Cerebellar nuclear complex (tissue), 1 donor: ENCODE data around the gene INTS6.

Experiments
- DNase-seq, 2 experiments: peaks; one replicate each; lab custom pipeline; 2025; lab: John Stamatoyannopoulos, UW

Gene INTS6

GRCh38 chr13:51342706-51343105 is 110.1 kb downstream of the INTS6 start:
- no peak for DNase-seq

GRCh38 chr13:51341791-51342190 is 111.0 kb downstream of the INTS6 start:
- DNase-seq: no peak

GRCh38 chr13:51341232-51341631 is 111.6 kb downstream of the INTS6 start:
- DNase-seq: no peak

DNA sequence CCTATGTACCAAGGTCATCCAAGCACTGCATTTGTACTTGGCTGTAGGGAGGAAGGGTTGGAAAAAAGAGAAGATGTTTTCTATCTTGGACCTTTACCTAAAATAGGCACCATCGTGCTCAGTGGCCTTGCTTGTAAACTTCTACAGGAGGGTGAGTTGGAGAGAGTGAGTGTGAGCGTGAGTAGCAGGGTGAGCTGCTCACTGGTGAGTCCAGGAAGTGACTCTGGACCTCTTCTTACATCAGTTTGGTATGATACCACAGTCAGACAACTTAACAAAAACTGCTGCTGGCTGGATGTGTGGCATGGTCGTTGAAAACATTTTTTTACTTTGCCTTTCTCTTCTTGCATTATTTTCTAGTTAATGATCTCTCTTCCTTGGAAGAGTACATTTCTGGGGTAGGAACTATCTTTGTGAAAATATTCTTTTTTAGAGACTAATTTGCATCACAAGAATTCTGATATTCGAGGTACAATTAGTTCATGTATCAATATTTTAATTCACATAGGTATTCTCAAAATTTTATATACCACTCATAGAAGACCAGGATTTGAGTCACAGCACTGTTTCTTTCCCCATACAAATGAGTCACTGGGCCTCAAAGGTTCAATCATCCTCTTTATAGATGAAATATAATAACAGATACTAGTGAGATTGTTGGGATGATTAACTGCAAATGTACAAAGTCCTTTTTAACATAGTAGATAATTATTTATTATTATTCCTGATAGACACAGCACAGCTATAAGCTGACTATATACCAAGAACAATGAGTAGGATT is 112.7 kb downstream of the INTS6 start:
- DNase-seq: no peak

DNA sequence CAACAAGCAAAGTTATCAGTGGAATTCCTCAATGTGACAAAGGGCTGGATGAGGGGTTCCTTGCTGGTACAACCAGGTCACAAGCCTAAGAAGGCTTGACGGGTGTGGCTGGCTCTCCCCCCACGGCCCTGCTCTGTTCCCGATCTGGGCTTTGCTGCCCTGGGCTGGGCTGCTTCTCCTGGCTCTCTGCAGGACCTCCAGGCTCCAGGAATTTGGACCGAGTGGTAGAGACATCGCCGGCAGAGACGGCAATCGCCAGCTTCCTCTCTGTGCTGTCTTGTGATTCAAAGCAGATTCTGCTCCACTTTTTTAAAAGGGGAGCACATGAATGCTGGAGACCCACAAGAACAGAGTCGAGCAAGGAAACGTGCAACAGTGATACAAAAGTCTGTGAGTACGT is 113.5 kb downstream of the INTS6 start, which contains the start of gene SERPINE3:
Gene SERPINE3 (plus strand): TSS at position 338 of the 400 bp plus-strand sequence. CDS start 1,401 bp downstream, outside the sequence.
- DNase-seq: no peak

DNA sequence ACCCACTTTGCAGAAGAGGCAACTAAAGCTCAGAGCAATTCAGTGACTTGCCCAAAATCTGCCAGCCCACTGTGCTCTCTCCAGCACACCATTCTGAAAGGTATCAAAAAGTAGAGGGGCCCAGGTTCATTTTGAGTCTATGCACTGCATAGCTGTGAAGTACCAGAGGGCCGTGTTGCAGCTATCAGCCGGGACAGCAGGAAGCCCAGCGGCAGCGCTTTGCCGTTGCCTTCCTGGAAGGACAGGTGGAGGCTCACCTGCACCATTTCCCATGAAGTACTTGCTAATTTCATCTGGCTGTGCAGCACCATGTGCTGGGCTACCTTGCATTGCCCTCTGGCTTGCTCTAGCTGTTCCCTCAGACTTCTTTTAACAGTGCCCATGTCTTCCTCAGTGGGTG is 116.1 kb downstream of the INTS6 start:
- no peak for DNase-seq

- no peak for DNase-seq
Observed at GRCh38 chr13:51333826-51334225, 119.0 kb downstream of the INTS6 start.

DNA sequence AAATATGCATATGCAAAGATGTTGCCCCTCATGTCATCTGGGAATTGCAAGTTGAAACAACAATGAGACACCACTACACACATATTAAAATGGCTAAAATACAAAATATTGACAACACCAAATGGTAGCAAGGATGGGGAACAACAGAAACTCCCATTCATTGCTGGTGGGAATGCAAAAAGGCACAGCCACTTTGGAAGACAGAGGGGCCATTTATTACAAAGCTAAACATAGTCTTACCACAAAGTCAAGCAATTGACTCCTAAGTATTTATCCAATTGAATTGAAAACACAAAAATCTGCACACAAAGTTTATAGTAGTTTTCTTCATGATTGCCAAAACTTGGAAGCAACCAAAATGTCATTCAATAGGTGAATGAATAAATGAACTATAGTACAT is 119.4 kb downstream of the INTS6 start:
- no peak for DNase-seq

DNA sequence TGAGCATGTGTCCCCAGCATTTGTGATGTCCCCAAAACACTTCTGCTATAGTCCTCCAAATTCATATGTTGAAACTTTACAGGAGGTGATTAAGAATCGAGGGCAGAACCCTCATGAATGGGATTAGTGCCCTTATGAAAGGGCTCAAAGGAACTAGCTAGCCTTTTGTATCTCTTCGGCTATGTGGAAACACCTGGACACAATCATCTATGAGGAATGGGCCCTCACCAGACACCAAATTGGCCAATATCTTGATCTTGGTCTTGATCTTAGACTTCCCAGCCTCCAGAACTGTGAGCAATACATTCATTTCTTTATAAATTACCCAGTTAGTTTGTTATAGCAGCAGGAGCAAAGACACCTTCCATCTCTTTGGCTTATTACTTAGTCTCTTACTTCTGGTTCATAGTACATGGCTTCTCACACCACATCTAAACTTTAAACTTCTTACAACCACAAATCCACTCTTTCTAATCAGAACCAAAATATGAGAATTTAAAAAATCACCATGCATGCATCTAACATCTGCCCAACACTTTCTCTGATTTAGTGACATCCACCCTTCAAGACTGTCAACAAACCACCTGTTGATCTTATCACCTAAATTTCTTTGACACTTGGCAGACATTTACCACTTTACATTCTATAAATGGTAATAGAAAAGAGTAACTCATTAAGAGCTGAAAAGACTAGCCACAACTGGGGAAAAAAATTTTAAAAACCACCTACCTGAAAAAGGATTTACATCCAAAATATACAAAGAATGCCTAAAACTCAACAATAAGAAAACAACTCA is 120.1 kb downstream of the INTS6 start:
- no peak for DNase-seq

GRCh38 chr13:51331354-51331861 is 121.4 kb downstream of the INTS6 start:
- no peak for DNase-seq

GRCh38 chr13:51330791-51331190 is 122.0 kb downstream of the INTS6 start:
- DNase-seq: no peak

GRCh38 chr13:51329606-51330005 is 123.2 kb downstream of the INTS6 start:
- no peak for DNase-seq

- no peak for DNase-seq
Observed at GRCh38 chr13:51328488-51328887, 124.3 kb downstream of the INTS6 start.

DNA sequence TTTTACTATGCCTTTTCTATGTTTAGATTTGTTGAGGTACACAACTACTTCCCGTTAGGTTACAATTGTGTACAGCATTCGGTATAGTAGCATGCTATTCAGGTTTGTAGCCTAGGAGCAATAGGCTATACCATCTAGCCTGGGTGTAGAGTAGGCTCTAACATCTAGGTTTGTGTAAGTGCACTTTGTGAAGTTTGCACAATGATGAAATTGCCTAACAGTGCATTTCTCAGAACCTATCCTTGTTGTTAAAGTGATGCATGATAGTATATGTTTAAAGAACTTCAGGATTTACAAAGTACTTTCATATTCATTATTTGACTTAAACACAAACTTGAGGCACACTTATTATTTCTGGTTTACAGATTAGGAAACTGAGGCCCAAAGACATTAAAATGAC is 124.9 kb downstream of the INTS6 start:
- DNase-seq: no peak

GRCh38 chr13:51326777-51327176 is 126.1 kb downstream of the INTS6 start:
- DNase-seq: no peak

- no peak for DNase-seq
Observed at GRCh38 chr13:51325837-51326236, 127.0 kb downstream of the INTS6 start.

- no peak for DNase-seq
Observed at GRCh38 chr13:51324714-51325420, 128.0 kb downstream of the INTS6 start.

- no peak for DNase-seq
Observed at GRCh38 chr13:51323824-51324511, 128.9 kb downstream of the INTS6 start.

DNA sequence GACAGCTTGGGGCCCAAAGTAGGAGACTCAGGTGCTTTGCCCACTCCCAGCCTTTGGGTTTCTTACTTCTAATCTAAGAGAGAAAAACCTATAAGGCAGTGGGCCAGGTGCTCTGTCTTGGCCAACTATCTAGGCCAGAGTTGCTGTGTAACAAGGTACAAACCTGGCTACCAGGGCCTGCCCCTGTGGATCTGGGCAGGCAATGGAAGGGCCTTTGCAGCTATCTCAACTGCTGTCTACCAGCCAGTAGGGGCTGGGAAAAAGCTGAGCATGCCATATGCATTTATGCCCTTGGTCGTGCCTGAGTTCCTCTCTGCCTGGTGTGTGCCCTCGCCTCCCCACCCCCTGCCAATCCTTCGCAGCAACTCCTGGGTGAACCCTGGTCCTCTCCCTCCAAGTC is 130.0 kb downstream of the INTS6 start:
- no peak for DNase-seq

- DNase-seq: no peak
Observed at GRCh38 chr13:51321836-51322235, 131.0 kb downstream of the INTS6 start.

- no peak for DNase-seq
Observed at GRCh38 chr13:51318876-51319275, 134.0 kb downstream of the INTS6 start.

DNA sequence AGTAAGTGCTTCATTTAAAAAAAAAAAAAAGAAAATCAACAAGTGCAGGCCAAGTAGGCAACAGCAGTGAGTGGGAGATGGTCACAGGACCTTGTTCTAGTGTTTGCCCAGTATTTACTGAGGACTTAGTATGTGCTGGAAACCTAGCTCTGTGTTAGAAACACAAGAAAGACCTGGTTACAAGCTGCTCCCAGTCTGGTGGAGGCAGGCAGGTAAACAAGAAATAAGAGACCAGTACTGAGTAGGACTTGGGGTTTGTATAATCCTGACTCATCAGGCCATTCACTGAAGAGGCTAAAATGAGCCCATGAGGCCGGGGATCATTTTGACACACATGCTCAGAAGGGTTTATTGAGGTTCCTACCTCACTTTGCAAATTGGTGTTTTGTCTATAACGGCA is 134.8 kb downstream of the INTS6 start:
- no peak for DNase-seq
